GM18502 (cell line): ENCODE measurements around the gene MAGEA2B.
"Not testable (repeated sequence)": the region's sequence is repeated elsewhere in the genome, so short reads cannot be mapped to it uniquely, and the experiment has no call there.

ENCODE experiments used
- ATAC-seq: cut with Tn5 transposase; IDR thresholded peaks from one replicate; pipeline ENCODE4 v1.9.1; 2021; ENCODE audit warnings: mild to moderate bottlenecking; ENCODE audit not compliant: unreplicated experiment, poor library complexity

The MAGEA2B gene

GRCh38 chrX:152753686-152754650 is 39.5 kb downstream of the MAGEA2B start, which contains the start of gene MAGEA2:
TSS of gene MAGEA2 (minus strand) at chrX:152753842. CDS start at chrX:152751363, 2,479 bp downstream.
- not testable (repeated sequence) for ATAC-seq

DNA sequence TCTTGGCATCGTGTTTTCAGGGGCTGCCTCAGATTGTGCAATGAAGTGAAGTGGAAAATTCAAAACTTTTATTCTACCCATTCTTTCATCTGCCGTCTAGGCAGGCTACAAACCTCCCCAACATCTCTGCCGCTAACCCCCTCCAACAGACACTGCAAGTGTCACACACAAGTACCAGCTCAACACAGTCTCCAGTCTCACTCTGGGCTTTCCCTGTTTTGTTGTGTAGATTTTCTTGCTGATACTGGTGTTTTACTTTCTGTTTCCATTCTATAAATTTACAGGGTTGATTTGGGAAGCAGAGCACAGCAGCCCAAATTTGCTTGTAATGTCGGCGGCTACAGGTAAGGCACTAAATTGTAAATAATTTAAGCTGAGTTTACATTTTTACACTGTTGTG is 40.4 kb downstream of the MAGEA2B start:
- not testable (repeated sequence) for ATAC-seq

GRCh38 chrX:152758918-152759317 is 44.5 kb downstream of the MAGEA2B start, which contains the start of gene CSAG3:
TSS of gene CSAG3 (plus strand) at chrX:152759218.
- ATAC-seq = not testable (repeated sequence)

GRCh38 chrX:152759544-152759943 is 45.1 kb downstream of the MAGEA2B start:
- ATAC-seq = not testable (repeated sequence)

DNA sequence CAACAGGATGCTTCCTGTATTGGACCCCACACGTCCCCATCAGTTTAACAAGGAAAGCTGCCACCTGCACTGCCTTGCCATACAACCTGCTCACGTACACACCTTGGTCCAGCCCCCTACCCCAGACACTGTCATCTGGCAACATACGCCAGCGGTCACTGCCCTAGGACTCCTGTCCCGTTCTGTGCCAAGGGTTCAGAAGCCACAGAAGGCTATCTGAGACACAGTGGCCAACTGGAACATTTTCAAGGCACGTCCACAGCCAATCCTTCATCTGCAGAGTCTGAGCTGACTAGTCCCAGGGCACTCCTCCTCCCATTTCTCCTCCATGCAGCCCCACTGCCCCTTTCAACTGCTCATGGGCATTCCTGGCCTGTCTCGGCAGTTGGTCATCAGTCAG is 47.2 kb downstream of the MAGEA2B start:
- not testable (repeated sequence) for ATAC-seq

DNA sequence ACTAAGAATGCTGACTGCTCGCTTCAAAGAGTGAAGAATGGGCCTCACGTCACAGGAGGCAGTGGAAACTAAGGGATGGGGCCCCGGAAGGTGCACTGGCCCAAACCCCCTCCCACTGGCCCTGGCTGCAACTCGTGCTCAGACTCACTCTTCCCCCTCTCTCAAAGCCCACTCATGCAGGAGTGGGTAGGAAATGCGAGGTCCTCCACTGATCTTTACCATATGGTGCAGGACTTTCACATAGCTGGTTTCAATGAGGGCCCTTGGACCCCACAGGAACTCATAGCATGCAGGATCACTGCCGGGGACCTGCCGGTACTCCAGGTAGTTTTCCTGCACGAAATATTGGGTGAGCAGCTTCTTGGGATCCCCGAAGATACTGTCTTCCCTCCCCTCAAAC is 52.1 kb downstream of the MAGEA2B start:
- not testable (repeated sequence) for ATAC-seq
